Suppressor macrophage treated with lipopolysaccharide for 1 hour (primary cell): Measurements from ENCODE around the gene GNLY.
A peak's percentile ranks its signal among the peaks of the same experiment; 100 is the strongest.
"Not testable (repeated sequence)": the region's sequence is repeated elsewhere in the genome, so short reads cannot be mapped to it uniquely, and the experiment has no call there.

Source experiments
- DNase-seq, 3 donors: peaks; one replicate each; pipeline ENCODE4 v3.0.0-alpha.2; 2020 to 2022

The GNLY gene

GRCh38 chr2:85665264-85665937, 28.8 kb upstream of the GNLY start:
- DNase-seq = no peak

- DNase-seq = no peak
Observed at GRCh38 chr2:85666016-85666415, 28.1 kb upstream of the GNLY start.

- peak; percentile 49 to 58 (median 57) for DNase-seq
Observed at GRCh38 chr2:85666435-85667316, 27.5 kb upstream of the GNLY start.

GRCh38 chr2:85667561-85668008, 26.6 kb upstream of the GNLY start:
- DNase-seq = no peak

- DNase-seq = no peak
Observed at GRCh38 chr2:85668009-85668856, 25.9 kb upstream of the GNLY start, which contains the start of gene SFTPB. TSS of gene SFTPB (minus strand) at chr2:85668199. CDS start at chr2:85668183, 16 bp downstream.

GRCh38 chr2:85668857-85669142, 25.4 kb upstream of the GNLY start:
- DNase-seq = no peak

GRCh38 chr2:85669549-85669948, 24.6 kb upstream of the GNLY start:
- DNase-seq = peak in 2 of 3 donors; percentile 29 to 30

GRCh38 chr2:85670416-85670815, 23.7 kb upstream of the GNLY start:
- not testable (repeated sequence) for DNase-seq

GRCh38 chr2:85672456-85672855, 21.7 kb upstream of the GNLY start:
- DNase-seq = peak in 2 of 3 donors; percentile 34 to 42

GRCh38 chr2:85673716-85674375, 20.3 kb upstream of the GNLY start:
- DNase-seq = peak; percentile 26 to 42 (median 28)

- DNase-seq = peak; percentile 63 to 80 (median 66)
Observed at GRCh38 chr2:85674417-85674816, 19.7 kb upstream of the GNLY start.

- no peak for DNase-seq
Observed at GRCh38 chr2:85675427-85675826, 18.7 kb upstream of the GNLY start.

GRCh38 chr2:85675866-85676548, 18.2 kb upstream of the GNLY start:
- no peak for DNase-seq

GRCh38 chr2:85678377-85678776, 15.8 kb upstream of the GNLY start:
- no peak for DNase-seq

GRCh38 chr2:85678794-85679672, 15.1 kb upstream of the GNLY start:
- DNase-seq = peak; percentile 56 to 75 (median 74)

- DNase-seq = no peak
Observed at GRCh38 chr2:85680707-85681371, 13.3 kb upstream of the GNLY start.

- no peak for DNase-seq
Observed at GRCh38 chr2:85681372-85681763, 12.8 kb upstream of the GNLY start.

- no peak for DNase-seq
Observed at GRCh38 chr2:85681776-85682175, 12.4 kb upstream of the GNLY start.

GRCh38 chr2:85682378-85682777, 11.8 kb upstream of the GNLY start:
- DNase-seq = no peak

GRCh38 chr2:85684380-85684779, 9.8 kb upstream of the GNLY start:
- DNase-seq = no peak
